Stomach smooth muscle (tissue), 2 donors: Measurements from ENCODE around the gene MSI2.
"Not testable (repeated sequence)": the region's sequence is repeated elsewhere in the genome, so short reads cannot be mapped to it uniquely, and the experiment has no call there.

Experiments
- H3K27ac ChIP-seq: one replicate; pipeline ENCODE4 v1.7.0; 2013; ENCODE audit warnings: mild to moderate bottlenecking, low read length, inconsistent platforms
- H3K27me3 ChIP-seq, 2 donors: one replicate each; pipeline ENCODE4 v1.7.0; 2013; ENCODE audit warnings: low read length in 2 of 2; ENCODE audit not compliant: insufficient read depth in 2 of 2, control insufficient read depth in 1 of 2
- H3K36me3 ChIP-seq, 2 donors: one replicate each; pipeline ENCODE4 v1.7.0; 2013; ENCODE audit warnings: low read length in 2 of 2; ENCODE audit not compliant: control insufficient read depth in 2 of 2, insufficient read depth in 2 of 2
- H3K4me1 ChIP-seq: one replicate; pipeline ENCODE4 v1.7.0; 2013; ENCODE audit warnings: low read length; ENCODE audit not compliant: control insufficient read depth, insufficient read depth
- H3K4me3 ChIP-seq, 2 donors: one replicate each; pipeline ENCODE4 v1.7.0; 2013; ENCODE audit warnings: low read length in 2 of 2
- H3K9ac ChIP-seq, 2 donors: one replicate each; pipeline ENCODE4 v1.7.0; 2013; ENCODE audit warnings: low read length in 2 of 2, mild to moderate bottlenecking in 1 of 2
- H3K9me3 ChIP-seq, 2 donors: one replicate each; pipeline ENCODE4 v1.7.0; 2013; ENCODE audit warnings: low read length in 2 of 2; ENCODE audit not compliant: control insufficient read depth in 2 of 2
- donor health status: healthy.
- donor health status: Pancreatic carcinoma.

The MSI2 gene

DNA sequence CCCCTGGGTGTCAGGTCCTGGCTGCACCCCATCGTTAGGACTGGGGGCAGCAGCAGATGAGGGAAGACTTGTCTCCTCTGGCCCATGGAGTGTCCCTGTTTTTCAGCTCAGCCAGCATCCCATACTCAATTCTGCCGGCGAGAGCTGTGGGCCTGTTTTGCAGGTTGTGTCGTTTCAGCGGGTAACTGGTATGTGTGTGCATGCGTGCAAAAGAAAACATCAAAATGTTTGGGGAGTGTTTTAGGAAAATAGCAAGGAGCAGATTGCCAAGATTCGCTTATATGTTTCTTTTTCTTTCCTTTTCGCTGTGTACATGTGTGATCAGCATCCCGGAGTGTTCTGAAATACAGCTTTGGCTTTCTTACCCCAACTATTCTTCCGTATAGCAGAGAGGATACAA lies 34.7 kb downstream of the MSI2 start:
- H3K27me3 ChIP-seq: no peaks in the 10 kb centered on the region
- H3K4me3 ChIP-seq: no peak overlapping the region
- peaks cover 20% of the 10 kb centered on the region for H3K4me1 ChIP-seq
- no peak overlapping the region for H3K9ac ChIP-seq
- H3K36me3 ChIP-seq: peaks cover 0 to 8% of the 10 kb centered on the region in 2 donors
- H3K27ac ChIP-seq: no peak overlapping the region
- H3K9me3 ChIP-seq: no peaks in the 10 kb centered on the region

- no peak overlapping the region for H3K9ac ChIP-seq
- H3K4me3 ChIP-seq: no peak overlapping the region
- H3K4me1 ChIP-seq: peaks cover 20% of the 10 kb centered on the region
Observed at GRCh38 chr17:57292091-57292490, 35.8 kb downstream of the MSI2 start.

DNA sequence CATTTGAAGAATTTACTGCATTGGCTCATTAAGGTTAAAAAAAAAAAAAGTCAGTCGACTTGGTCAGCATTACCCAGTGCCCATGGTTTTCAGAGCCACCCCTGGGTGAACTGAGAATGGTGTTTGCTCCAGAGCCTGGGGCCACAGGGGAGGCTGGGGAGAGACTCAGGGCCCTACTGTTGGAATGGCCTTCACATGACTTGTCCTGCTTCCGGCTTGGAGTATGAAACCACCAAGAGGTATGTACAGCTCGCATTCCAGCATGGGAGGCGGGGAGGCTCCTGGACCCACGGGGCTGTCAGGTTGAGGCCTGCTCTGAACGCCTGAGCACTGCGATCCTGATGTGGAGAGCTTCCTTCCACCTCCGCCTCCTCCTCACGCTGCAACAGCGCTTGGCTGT lies 36.8 kb downstream of the MSI2 start:
- Histone ChIP-seq H3K9ac (no peak overlapping the region), H3K9me3 (no peaks in the 10 kb centered on the region), H3K27ac (no peak overlapping the region), H3K4me3 (no peak overlapping the region), H3K4me1 (peaks cover 12% of the 10 kb centered on the region), H3K36me3 (peaks cover 0 to 8% of the 10 kb centered on the region in 2 donors), H3K27me3 (no peaks in the 10 kb centered on the region)

More at GRCh38 chr17:57292091-57292490, 35.8 kb downstream of the MSI2 start:
- peaks cover 0 to 8% of the 10 kb centered on the region in 2 donors for H3K36me3 ChIP-seq
- no peak overlapping the region for H3K27ac ChIP-seq
- H3K27me3 ChIP-seq: no peaks in the 10 kb centered on the region
- H3K9me3 ChIP-seq: no peaks in the 10 kb centered on the region

DNA sequence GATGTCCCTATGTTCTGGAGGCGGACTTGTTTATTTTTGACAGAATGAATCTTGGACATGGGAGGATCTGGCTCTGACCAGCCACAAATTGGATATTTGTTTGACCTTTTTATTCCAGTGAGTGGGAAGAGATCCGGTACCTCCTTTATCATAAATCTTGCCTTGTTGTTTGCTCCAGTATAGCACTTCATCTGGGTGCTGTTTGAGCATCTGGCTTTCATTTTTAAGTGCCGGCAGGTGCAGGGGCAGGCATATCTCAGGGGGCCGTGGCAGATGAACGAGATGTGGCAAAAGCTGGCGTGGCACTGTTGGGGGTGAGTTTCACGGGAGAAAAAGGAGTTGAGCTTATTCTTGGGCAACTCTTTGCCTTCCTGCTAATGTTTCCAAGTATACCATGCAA lies 37.8 kb downstream of the MSI2 start:
- no peak overlapping the region for H3K27ac ChIP-seq

GRCh38 chr17:57294629-57295501 lies 38.5 kb downstream of the MSI2 start:
- H3K4me3 ChIP-seq: no peak overlapping the region
- H3K27ac ChIP-seq: no peak overlapping the region
- H3K9me3 ChIP-seq: no peaks in the 10 kb centered on the region
- H3K36me3 ChIP-seq: peaks cover 0 to 8% of the 10 kb centered on the region in 2 donors
- no peaks in the 10 kb centered on the region for H3K27me3 ChIP-seq
- no peak overlapping the region for H3K9ac ChIP-seq
- H3K4me1 ChIP-seq: peaks cover under 1% of the 10 kb centered on the region

More for the DNA sequence above, 37.8 kb downstream of the MSI2 start:
- Histone ChIP-seq H3K4me3 (no peak overlapping the region), H3K4me1 (peaks cover 3% of the 10 kb centered on the region), H3K36me3 (peaks cover 0 to 8% of the 10 kb centered on the region in 2 donors), H3K9me3 (no peaks in the 10 kb centered on the region), H3K27me3 (no peaks in the 10 kb centered on the region), H3K9ac (no peak overlapping the region)

GRCh38 chr17:57295526-57296023 lies 39.3 kb downstream of the MSI2 start:
- no peak overlapping the region for H3K4me3 ChIP-seq
- H3K9me3 ChIP-seq: no peaks in the 10 kb centered on the region
- H3K4me1 ChIP-seq: no peaks in the 10 kb centered on the region
- H3K9ac ChIP-seq: no peak overlapping the region
- no peaks in the 10 kb centered on the region for H3K27me3 ChIP-seq
- H3K36me3 ChIP-seq: peaks cover 0 to 8% of the 10 kb centered on the region in 2 donors
- H3K27ac ChIP-seq: no peak overlapping the region

DNA sequence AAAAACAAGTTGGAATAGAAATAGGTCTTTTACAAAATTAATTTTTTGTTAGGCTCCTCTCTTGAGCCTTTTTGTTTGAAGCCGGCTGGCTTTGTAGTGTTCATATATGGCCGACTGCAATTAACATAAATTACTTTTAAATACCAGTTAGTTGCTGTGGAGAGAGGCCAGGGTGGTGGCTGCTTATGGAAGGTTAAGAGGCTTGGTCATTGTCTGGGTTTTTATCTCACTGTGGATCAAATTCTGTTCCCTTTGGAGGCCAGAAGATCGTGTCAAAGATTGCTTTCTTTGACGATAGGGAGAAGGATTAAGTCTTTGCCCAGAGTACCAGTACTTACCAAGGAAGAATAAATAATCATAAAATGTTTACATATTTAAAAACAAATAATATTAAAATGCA lies 39.9 kb downstream of the MSI2 start:
- H3K9me3 ChIP-seq: no peaks in the 10 kb centered on the region
- H3K36me3 ChIP-seq: peaks cover 0 to 8% of the 10 kb centered on the region in 2 donors
- no peaks in the 10 kb centered on the region for H3K27me3 ChIP-seq
- no peak overlapping the region for H3K4me3 ChIP-seq
- H3K27ac ChIP-seq: no peak overlapping the region
- no peaks in the 10 kb centered on the region for H3K4me1 ChIP-seq
- no peak overlapping the region for H3K9ac ChIP-seq

DNA sequence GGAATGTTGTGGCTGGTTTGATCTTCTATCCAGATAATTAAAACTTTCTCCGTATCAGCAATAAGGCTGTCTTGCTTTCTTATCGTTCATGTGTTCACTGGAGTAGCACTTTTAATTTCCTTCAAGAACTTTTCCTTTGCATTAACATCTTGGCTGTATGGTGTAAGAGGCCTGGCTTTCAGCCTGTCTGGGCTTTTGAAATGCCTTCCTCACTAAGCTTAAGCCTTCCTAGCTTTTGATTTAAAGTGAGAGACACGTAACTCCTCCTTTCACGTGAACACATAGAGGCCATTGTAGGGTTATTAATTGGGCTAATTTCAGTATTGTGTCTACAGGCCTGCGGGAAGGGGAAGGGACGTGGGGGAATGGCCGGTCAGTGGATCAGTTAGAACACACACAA lies 42.9 kb downstream of the MSI2 start:
- Histone ChIP-seq H3K9ac (no peak overlapping the region), H3K27me3 (no peaks in the 10 kb centered on the region), H3K27ac (no peak overlapping the region), H3K4me3 (no peak overlapping the region), H3K36me3 (peaks cover 0 to 4% of the 10 kb centered on the region in 2 donors), H3K9me3 (no peaks in the 10 kb centered on the region), H3K4me1 (no peaks in the 10 kb centered on the region)

- not testable (repeated sequence) for H3K36me3 ChIP-seq, H3K27ac ChIP-seq, H3K9ac ChIP-seq, H3K27me3 ChIP-seq, H3K4me1 ChIP-seq, H3K9me3 ChIP-seq, H3K4me3 ChIP-seq
Observed at GRCh38 chr17:57300592-57300991, 44.3 kb downstream of the MSI2 start.

GRCh38 chr17:57302690-57303465 lies 46.6 kb downstream of the MSI2 start:
- no peaks in the 10 kb centered on the region for H3K27me3 ChIP-seq
- no peaks in the 10 kb centered on the region for H3K9me3 ChIP-seq
- no peak overlapping the region for H3K27ac ChIP-seq

More at GRCh38 chr17:57302690-57303465, 46.6 kb downstream of the MSI2 start:
- H3K4me3 ChIP-seq: no peak overlapping the region
- peaks cover 2% of the 10 kb centered on the region for H3K4me1 ChIP-seq
- H3K9ac ChIP-seq: no peak overlapping the region
- no peaks in the 10 kb centered on the region for H3K36me3 ChIP-seq
